Peyer's patch (tissue), 4 donors: Measurements from ENCODE around the gene PHKA2.

ENCODE experiments used
- CTCF ChIP-seq, 6 experiments: fragments of 450-650 bp in 4 of 6; fragments of 200-600 bp in 2 of 6; sonication (generic) in 1 of 6; IDR thresholded peaks; one replicate each; pipeline ENCODE4 v1.5.1; 2017 to 2019; ENCODE audit warnings: antibody characterized with exemption in 6 of 6, mild to moderate bottlenecking in 3 of 6, moderate library complexity in 1 of 6
- POLR2A ChIP-seq, 2 donors: fragments of 450-650 bp; IDR thresholded peaks; one replicate each; pipeline ENCODE4 v1.5.1; 2017; ENCODE audit warnings: antibody characterized with exemption in 2 of 2, mild to moderate bottlenecking in 2 of 2, moderate library complexity in 2 of 2

DNA sequence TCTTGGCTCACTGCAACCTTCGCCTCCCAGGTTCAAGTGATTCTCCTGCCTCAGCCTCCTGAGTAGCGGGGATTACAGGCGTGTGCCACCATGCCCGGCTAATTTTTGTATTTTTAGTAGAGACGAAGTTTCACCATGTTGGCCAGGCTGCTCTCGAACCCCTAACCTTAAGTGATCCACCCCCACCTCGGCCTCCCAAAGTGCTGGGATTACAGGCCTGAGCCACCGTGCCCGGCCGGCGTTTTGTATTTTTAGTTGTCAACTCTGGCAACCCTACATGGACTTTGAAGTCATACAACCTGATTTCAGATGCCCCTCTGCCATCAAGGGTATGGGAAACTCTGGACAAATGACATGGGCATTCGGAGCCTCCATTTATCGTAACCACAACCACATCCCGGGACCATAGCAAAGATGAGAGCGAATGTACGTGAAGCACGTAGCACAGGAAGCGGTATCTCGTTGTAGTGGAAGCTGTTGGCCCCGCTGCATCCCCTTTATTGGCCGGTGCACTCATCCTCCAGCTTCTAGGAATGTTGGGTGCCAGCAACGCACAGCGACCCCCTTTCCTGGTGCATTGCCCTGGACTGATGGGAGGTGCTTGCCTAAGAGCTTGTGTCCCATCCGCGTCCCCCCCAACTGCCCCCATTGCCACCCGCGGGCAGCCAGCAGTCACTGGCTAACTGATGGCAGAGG lies 109.2 kb downstream of the PHKA2 start:
- no peak for TF ChIP-seq CTCF (IDR thresholded peaks at IDR 0.05)
- no peak for TF ChIP-seq POLR2A (IDR thresholded peaks at IDR 0.05)
